DMS53 treated with DMSO at 0.1 percent for 48 hours (cell line): ENCODE measurements around the gene ANKLE2.
"Not testable (repeated sequence)": the region's sequence is repeated elsewhere in the genome, so short reads cannot be mapped to it uniquely, and the experiment has no call there.

Experiments
- DNase-seq: peaks from one replicate; lab custom pipeline; 2025; ENCODE audit not compliant: unreplicated experiment; lab: John Stamatoyannopoulos, UW

The ANKLE2 gene

GRCh38 chr12:132761032-132761920 lies at the start of gene ANKLE2:
TSS of gene ANKLE2 (minus strand) at chr12:132761832. CDS start at chr12:132761798, 34 bp downstream.
- peak; percentile 6 for DNase-seq

- DNase-seq, result not testable (repeated sequence)
Measured at GRCh38 chr12:132809391-132809790, 47.8 kb upstream of the ANKLE2 start.

- DNase-seq, result no peak
Measured at GRCh38 chr12:132807295-132808092, 45.9 kb upstream of the ANKLE2 start.

- DNase-seq, result no peak
Measured at GRCh38 chr12:132806857-132807256, 45.2 kb upstream of the ANKLE2 start.

- DNase-seq, result no peak
Measured at GRCh38 chr12:132804426-132804861, 42.8 kb upstream of the ANKLE2 start.

GRCh38 chr12:132803888-132804287 lies 42.3 kb upstream of the ANKLE2 start:
- DNase-seq, result no peak

- no peak for DNase-seq
Measured at GRCh38 chr12:132803125-132803524, 41.5 kb upstream of the ANKLE2 start.

GRCh38 chr12:132801741-132802140 lies 40.1 kb upstream of the ANKLE2 start:
- DNase-seq, result no peak

- no peak for DNase-seq
Measured at GRCh38 chr12:132798836-132799235, 37.2 kb upstream of the ANKLE2 start.

GRCh38 chr12:132797820-132798570 lies 36.4 kb upstream of the ANKLE2 start:
- DNase-seq, result no peak

GRCh38 chr12:132795847-132796246 lies 34.2 kb upstream of the ANKLE2 start:
- no peak for DNase-seq

GRCh38 chr12:132791940-132792339 lies 30.3 kb upstream of the ANKLE2 start:
- not testable (repeated sequence) for DNase-seq

GRCh38 chr12:132789099-132789471 lies 27.5 kb upstream of the ANKLE2 start:
- no peak for DNase-seq

- no peak for DNase-seq
Measured at GRCh38 chr12:132788375-132789098, 26.9 kb upstream of the ANKLE2 start.

- DNase-seq, result no peak
Measured at GRCh38 chr12:132787877-132788276, 26.2 kb upstream of the ANKLE2 start.

GRCh38 chr12:132786192-132786591 lies 24.6 kb upstream of the ANKLE2 start:
- DNase-seq, result no peak

- no peak for DNase-seq
Measured at GRCh38 chr12:132784580-132784979, 22.9 kb upstream of the ANKLE2 start.

GRCh38 chr12:132783917-132784531 lies 22.4 kb upstream of the ANKLE2 start:
- no peak for DNase-seq

GRCh38 chr12:132781938-132782337 lies 20.3 kb upstream of the ANKLE2 start:
- no peak for DNase-seq

- DNase-seq, result no peak
Measured at GRCh38 chr12:132779781-132780353, 18.2 kb upstream of the ANKLE2 start.
